GM10266 (cell line): ENCODE results near the gene GPR137B.

Experiments
- DNase-seq: peaks from one replicate; pipeline ENCODE4 v3.0.0; 2012; ENCODE audit errors: extremely low spot score
- TF ChIP-seq, protein P1 (sequence below): IDR thresholded peaks from 2 replicates; pipeline ENCODE4 v1.5.1; 2012; ENCODE audit warnings: mild to moderate bottlenecking, low read depth; ENCODE audit not compliant: control insufficient read depth, insufficient read depth; ENCODE audit errors: missing control alignments

Gene GPR137B

DNA sequence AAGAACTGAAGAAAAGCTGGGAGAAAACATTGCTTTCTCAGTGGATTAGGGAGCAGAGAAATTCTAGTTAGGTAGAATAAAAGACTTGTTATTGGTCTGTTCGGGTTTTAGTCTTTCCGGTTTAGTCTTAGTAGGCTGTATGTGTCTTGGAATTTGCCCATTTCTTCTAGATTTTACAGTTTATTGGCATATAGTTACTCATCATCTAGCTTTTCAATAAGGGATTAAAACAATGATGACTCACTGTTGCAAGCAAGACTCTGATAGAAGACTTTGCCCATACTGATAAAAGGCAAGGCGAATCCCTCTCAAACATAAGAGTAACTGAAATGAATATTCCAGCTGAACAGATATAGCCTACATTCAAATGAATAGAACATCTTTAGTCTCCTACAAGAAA lies 62.3 kb downstream of the GPR137B start:
- TF ChIP-seq, protein P1, sequence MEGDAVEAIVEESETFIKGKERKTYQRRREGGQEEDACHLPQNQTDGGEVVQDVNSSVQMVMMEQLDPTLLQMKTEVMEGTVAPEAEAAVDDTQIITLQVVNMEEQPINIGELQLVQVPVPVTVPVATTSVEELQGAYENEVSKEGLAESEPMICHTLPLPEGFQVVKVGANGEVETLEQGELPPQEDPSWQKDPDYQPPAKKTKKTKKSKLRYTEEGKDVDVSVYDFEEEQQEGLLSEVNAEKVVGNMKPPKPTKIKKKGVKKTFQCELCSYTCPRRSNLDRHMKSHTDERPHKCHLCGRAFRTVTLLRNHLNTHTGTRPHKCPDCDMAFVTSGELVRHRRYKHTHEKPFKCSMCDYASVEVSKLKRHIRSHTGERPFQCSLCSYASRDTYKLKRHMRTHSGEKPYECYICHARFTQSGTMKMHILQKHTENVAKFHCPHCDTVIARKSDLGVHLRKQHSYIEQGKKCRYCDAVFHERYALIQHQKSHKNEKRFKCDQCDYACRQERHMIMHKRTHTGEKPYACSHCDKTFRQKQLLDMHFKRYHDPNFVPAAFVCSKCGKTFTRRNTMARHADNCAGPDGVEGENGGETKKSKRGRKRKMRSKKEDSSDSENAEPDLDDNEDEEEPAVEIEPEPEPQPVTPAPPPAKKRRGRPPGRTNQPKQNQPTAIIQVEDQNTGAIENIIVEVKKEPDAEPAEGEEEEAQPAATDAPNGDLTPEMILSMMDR = no peak
- DNase-seq = no peak

DNA sequence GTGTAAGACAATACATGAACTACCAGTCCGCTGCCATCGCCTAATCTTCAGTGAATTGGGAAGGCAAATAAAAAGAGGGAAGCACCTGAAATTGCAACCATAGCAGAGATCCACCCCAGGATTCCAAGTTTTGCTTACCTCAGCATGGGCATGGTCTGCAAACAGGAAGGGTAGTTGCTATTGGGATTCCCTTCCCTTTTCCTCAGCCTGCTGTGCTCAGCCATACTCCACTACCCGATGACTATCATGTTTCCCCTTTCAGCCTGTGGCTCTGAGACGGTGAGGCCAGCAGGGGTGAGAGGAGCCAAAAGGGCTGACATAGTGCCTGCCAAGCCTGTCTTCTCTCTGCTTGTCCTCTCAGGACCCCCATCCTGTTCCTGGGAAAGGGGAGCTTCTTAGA lies 64.2 kb downstream of the GPR137B start:
- no peak for DNase-seq
- TF ChIP-seq, protein P1 = no peak

DNA sequence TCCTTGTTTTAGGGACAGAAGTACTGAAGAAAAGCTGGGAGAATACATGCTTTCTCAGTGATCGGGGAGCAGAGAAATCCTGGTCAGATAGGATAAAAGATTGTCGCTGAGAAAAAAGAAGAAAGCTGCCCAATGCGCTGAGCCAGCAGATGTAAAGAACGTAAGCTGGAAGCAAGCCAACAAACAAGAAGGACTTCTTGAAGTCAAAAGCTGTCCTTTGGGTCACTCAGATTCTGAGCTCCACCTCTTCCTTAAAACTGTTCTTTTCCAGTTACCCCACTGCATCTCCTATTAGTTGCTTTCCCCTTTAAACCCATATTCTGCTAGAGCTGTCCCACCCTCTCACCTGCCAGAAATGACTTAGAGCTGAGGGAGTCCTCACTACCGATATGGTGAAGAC lies 64.8 kb downstream of the GPR137B start:
- no peak for DNase-seq
- TF ChIP-seq, protein P1 = no peak

DNA sequence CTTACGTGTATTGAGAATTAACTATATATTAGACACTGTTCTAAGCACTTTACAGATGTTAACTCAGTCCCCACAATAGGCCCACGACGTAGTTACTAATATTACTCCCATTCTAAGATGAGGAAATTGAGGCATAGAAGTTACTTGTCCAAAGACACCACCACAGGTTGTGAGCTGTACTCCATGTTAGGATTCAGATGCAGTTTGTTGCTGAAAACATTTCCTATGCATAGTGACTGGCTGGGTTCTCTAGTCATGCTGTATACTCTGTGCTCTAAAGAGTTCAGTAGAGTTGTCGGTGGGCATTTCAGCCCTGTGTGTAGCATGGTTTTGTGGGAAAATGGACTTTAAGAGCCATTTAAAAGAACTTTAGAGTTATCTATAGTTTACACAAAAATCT lies 65.2 kb downstream of the GPR137B start:
- TF ChIP-seq, protein P1 = no peak
- DNase-seq = no peak

DNA sequence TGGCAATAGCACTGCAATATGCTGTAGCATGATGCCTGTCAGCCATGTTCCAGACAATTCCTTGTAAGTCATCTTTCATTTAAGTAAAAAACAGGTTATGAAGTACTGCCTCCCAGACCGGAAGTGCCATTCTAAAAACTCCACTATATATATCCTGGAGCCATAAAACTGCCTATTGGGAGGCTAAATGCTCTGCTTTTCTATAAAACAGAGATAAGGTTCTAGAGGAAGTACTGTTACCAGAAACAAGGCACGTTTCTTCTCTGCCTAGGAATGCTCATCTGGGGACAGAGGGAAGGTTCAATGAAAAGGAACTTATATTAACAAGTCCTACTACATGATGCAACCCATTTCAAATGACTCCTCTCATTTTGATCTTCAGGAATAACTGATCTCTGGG lies 66.8 kb downstream of the GPR137B start:
- TF ChIP-seq, protein P1 = no peak
- DNase-seq = no peak

DNA sequence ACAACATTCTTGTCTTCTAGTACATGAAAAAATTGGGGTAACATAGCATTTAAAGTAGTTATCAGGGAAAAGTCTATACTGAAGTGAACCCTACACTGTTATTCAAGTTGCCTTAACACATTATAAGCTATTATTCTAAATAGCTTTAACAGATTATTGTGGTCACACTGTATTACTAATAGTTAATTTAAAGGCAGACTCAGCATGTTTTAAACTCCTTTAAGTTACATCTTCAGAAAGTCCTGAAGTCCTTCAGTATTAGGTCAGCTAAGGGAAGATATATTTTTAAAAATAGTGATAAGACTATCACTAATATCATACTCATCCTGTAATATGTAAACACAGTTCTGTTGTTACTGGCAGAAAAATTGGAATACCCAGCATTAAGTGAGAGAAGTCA lies 67.4 kb downstream of the GPR137B start:
- TF ChIP-seq, protein P1 = no peak
- DNase-seq = no peak

DNA sequence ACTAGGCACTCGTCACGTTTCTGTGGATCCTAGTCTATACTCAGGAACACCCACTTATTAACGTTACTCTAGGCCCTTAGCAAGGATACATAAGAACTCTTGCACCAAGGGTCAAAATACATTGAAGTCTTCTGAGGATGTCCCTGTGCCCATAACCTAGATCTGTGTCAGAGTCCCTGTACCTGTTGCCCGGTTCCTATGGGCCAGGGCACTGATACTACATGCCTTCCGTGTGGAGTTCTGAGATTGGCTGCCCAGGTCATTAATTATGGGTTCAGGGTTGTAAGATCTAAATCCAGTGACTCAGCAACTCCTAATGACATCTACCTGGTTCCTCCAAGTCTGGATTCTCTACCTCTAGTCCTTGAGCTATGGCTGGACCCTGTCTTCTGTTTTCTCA lies 69.5 kb downstream of the GPR137B start:
- TF ChIP-seq, protein P1 = no peak
- DNase-seq = no peak
